Activated T-cell treated with anti-CD3 and anti-CD28 coated beads, Interleukin-2, amount 50 U/mL, for 48 hours (primary cell): ENCODE results near the gene PHF2.

Source experiments
- DNase-seq, 2 experiments: peaks; one replicate each; pipeline ENCODE4 v3.0.0-alpha.2; 2020

The PHF2 gene

DNA sequence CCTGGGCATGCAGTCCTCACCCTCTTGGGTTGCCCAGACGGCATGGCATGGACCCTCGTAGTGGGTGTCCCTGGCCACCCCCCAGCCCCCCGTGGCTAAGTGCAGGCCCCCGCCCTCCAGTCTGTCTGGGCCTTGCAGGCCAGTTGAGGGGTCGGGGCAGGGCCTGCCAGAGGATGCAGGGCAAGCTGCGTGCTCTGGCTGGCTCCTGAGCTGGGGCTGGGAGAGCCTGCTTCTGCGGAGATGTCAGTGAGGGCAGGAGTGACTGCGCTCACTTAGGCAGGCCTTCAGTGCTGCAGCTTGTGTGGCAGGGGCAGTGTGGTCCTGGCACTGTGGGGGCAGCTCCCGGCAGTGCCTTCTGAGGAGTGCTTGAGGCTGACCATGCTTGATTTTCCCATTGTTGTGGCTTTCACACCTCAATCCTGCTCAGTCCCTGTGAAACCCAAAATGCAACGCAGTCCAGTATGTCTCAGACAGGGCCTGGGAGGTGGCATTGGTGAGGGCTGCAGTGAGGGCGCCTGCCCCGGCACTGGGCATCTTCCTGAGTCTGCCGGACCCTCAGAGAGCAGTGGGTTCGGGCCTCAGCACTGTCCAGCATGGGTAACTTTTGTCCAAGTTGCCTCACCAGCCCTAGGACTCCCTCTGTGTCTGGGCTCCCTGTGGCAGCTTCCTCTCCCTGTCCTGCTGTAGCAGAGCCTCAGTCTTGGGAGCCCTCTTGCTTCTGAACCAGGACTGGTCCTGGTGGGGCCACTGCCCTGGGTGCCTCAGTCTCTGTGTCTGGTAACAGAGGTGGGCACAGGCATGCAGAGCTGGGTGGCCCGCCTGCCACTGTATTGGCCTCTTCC lies 93.0 kb downstream of the PHF2 start:
- DNase-seq: no peak

GRCh38 chr9:93669958-93670207 lies 93.5 kb downstream of the PHF2 start:
- no peak for DNase-seq

- DNase-seq: peak; percentile 17 to 19
These were observed 94.0 kb downstream of the PHF2 start for GRCh38 chr9:93670208-93671019.

DNA sequence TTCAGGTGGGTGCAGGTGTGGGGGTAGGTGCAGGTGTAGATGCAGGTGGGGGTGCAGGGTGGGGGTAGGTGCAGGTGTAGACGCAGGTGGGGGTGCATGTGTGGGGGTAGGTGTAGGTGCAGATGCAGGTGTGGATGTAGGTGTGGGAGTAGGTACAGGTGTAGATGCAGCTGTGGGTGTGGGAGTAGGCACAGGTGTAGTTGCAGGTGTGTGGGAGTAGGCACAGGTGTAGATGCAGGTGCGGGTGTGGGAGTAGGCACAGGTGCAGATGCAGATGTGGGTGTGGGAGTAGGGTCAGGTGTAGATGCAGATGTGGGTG lies 94.6 kb downstream of the PHF2 start:
- peak in 1 of 2 experiments; percentile 5 for DNase-seq

DNA sequence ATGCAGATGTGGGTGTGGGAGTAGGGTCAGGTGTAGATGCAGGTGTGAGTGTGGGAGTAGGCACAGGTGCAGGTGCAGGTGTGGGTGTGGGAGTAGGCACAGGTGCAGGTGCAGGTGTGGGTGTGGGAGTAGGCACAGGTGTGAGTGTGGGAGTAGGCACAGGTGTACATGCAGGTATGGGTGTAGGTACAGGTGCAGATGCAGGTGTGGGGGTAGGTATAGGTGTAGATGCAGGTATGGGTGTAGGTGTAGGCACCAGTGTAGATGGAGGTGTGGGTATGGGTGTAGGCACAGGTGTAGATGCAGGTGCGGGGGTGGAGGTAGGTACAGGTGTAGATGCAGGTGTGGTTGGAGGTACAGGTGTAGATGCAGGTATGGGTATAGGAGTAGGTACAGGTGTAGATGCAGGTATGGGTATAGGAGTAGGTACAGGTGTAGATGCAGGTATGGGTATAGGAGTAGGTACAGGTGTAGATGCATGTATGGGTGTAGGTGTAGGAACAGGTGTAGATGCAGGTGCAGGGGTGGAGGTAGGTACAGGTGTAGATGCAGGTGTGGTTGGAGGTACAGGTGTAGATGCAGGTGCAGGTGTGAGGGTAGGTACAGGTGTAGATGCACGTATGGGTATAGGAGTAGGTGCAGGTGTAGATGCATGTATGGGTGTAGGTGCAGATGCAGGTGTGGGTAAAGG lies 96.1 kb downstream of the PHF2 start:
- peak; percentile 6 to 9 for DNase-seq

- peak; percentile 7 to 13 for DNase-seq
These were observed 96.8 kb downstream of the PHF2 start for GRCh38 chr9:93673021-93673838.

- peak; percentile 5 to 10 for DNase-seq
These were observed 97.5 kb downstream of the PHF2 start for GRCh38 chr9:93673839-93674334.

DNA sequence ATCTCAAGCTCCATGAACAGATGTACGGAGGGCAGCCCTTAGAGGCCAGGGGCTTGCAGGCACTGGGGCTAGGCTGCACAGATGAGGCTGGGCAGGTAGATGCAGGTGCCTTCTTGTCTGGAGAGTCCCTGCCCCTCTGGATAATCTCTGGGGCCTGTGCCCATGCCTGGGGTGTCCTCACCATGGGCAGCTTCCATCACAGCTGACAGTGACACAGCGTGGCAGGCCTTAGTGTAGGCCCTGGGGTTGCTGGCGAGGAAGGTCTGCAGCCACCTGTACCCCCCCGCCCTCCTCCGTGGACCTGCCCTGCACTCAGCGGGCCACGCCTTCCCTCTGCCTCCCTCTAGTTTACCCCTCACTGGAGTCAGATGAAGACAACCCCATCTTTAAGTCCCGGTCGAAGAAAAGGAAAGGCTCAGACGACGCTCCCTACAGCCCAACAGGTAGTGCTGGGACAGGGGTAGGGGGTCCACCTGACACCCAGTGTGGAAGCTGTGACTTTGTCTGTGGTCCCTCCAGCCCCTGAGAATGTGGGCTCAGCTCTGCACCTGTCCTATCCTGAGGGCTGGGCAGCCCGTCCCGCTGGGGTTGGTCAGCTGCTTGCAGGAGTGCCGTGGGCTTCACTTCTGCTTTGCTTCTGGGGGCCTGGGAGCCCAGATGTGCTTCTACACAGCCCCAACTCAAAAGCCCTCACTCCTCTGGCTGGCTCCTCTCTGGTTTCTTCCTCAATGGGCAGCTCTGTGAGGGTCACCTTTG lies 98.4 kb downstream of the PHF2 start:
- peak; percentile 10 to 12 for DNase-seq

- peak; percentile 11 to 12 for DNase-seq
These were observed 99.2 kb downstream of the PHF2 start for GRCh38 chr9:93675336-93676150.

- peak; percentile 5 to 7 for DNase-seq
These were observed 100.1 kb downstream of the PHF2 start for GRCh38 chr9:93676310-93677047.

GRCh38 chr9:93677048-93677571 lies 100.7 kb downstream of the PHF2 start:
- peak; percentile 8 to 12 for DNase-seq

- DNase-seq: peak; percentile 5 to 9
These were observed 101.3 kb downstream of the PHF2 start for GRCh38 chr9:93677641-93678136.

GRCh38 chr9:93678199-93679019 lies 102.0 kb downstream of the PHF2 start:
- DNase-seq: peak; percentile 6 to 9

DNA sequence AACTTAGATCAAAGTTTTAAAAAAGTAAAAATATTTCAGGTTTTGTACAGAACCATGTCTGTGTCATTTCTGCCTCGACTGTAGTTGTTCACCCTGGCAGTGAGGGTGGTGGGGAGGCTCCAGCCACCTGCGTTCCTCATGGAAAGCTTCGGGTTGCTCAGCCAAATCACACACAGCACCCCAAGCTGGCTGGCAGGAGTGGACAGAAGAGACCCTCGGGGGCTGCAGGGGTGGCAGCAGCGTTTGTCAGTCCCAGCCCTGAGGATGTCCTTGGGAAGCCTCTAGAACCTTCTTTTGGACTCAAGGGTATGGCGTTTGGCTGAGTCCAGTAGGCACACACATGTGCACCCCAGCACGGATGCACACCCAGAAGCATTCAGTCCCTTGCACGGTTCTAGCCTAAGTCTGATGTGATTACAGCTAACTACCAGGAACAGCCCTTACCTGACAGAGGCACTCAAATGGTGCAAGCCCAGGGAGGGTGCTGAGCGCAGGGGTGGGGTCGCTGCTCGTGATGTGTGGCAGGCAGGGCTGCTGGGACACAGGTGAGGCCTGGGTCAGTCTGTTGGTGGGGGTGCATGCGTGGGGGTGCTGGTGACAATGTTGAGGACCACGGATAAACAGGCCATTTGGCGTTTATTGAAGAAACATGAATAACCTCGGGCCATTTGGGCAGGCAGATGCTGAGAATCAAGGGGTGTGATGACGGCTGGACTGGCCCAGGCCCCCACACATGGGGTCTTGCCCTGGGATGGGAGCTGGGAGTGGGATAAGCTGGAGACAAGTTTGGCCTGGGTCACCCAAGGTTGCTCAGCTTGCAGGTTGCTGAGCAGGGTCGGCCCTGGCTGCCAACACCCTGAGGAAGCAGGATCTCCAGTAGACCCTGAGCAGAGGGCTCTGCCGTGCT lies 103.4 kb downstream of the PHF2 start:
- DNase-seq: peak; percentile 11 to 14

DNA sequence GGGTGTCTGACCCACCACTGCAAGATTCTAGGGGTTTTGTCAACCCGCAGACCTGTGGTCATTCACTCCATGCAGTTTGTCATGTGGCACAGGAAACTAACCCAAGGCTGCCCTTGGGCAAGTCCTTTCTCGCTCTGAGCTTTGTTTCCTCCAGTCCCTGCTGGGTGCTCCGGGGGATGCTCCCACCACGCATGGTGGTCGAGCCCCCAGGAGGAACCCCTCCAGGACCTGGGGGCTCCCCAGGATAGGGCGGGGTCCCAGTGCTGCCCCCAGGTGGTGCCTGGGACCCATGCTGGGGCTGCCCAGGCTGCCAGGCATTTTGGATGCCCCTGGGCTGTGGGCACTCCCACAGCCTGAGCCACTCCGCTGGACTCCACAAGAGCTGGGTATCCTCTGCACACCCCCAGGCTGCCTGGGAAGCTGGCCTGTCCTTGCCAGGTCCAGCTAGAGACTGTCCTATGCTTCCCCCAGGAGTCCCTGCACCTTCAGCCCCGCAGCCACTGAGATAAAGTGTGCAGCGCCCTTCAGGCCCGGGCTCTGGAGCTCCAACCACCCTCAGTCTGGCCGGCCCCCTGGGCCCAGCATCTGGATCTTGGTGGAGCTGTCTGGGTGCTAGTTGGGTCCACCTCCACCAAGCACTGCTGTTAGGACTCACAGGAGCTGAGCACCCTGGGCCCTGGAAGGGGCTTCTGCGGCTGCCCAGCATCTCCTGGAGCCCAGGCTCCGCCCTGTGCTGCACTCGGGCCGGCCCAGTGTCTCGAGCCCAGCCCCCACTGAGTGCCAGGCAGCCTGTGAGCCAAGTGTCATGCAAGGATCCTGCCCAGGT lies 104.3 kb downstream of the PHF2 start:
- DNase-seq: peak; percentile 9 to 13

DNA sequence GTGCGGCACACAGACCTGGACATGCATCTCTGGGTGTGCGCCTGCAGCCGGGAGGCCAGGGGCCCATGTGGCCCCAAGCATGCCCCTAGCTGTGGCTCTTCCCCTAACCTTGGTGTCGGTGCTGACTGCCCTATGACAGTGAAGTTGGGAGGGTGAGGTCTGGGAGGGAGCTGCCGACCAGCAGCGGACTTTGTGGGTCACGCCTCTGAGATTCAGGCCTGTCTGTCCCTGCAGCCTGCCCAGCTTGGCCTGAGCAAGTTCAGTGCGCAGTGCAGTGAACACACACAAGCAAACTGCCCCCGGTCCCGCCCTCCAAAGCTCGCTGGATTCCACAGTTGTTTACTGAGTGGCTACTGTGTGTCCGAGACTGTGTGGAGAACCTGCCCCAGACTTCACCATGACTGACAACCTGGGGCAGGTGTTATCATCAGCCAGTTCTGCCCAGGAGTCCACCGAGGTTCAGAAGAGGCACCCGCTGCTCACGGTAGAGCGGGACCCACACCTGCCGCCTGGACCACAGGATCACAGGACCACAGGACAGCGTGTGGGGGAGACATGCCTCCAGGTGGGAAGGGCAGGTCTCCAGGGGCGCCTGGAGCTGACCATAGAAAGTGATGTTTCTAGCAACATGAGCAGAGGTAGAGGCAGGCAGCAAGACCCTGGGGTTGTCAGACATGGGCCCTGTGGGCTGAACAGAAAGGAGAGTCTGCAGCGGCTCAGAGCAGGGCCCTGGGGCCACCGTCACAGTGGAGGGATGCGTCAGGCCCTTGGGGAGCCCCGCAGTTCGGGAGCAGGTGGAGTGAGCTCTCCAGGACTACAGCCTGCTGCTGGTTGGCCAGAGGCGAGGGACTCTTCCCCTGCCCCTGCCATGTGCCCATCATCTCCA lies 105.1 kb downstream of the PHF2 start:
- peak; percentile 12 to 13 for DNase-seq
